Measurements from ENCODE around the gene TMEM131.
"Not testable (repeated sequence)": the region's sequence is repeated elsewhere in the genome, so short reads cannot be mapped to it uniquely, and the experiment has no call there.

The TMEM131 gene

DNA sequence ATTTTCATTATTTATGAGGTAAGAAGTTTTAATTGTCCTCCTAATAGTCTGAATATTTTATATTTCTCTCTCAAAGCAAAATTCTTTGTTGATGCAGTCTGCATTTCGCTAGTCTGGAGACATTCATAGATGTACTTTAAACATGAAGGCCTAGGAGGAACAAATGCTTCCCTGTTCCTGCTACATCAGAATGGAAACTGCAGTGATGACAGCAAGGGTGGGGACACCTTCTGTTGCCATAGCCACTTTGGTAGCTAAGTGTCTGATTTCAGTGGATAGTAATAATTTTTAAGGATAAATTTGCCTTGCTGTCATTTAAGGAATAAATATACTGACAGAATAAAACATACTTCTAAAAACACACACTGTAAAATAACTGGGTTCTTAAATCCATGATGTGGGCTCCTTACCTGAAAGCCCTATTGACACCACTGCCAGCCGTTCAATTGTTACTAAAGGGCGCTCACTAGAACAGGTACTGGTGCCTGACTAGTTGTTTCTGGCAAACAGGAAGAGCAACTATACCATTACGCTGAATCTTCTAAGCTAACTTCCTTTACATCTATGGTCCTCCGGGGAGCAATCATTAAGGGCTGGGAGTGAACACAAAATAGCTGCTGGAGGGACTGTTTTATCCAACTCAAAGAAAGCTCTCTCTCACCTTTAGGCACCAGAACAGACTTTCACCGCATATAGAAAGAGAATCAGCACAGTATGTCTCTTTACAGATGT is 88.2 kb downstream of the TMEM131 start:
- no peak for DNase-seq

DNA sequence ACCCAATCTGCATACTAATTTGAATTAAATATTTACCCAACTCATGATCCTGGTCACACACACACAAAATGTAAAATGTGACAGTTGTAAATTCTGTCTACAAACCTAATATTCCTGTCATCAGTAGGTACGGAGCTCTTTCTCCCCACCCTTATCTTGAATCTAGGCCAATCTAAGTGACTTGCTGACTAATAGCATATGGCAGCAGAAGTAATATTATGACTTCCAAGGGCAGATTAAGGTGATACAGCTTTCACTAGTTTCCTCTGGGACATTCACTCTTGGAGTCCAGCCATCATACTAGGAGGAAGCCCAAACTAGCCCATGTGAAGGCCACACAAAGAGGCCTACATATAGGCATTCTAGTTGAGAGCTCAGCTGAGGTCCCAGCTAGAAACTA is 89.4 kb downstream of the TMEM131 start:
- DNase-seq = no peak

DNA sequence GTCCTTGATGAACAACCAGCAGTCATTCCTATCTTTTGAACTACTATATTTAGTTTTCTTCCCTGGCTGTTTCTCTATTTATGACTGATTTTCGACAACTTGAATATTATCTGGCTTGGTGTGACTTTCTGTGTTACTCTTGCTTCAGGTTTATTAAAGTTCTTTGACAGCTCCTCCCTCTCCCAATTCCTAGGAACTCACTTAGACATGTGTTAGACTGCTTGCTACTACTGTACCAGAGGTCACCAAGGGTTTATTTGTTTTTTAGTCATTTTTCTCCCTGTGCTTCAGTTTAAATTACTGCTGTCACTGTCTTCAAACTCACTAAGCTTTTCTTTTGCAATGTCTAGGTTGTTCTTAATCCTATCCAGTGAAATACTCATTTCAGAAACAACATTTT is 90.5 kb downstream of the TMEM131 start:
- no peak for DNase-seq

DNA sequence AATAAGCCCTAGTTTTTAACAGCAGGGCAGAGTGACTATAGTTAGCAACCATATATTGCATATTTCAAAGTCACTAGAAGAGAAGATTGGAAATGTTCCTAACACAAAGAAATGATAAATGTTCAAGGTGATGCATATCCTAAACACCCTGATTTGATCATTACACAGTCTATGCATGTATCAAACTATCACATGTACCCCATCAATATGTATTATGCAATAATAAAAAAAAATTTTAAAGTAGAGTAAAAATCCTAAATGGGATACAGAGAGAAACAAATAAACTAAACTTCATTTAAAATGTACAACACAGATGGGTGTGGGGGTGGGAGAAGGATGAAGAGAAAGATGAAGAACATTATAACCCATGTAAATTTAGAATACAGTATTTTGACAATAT is 93.9 kb downstream of the TMEM131 start:
- no peak for DNase-seq

DNA sequence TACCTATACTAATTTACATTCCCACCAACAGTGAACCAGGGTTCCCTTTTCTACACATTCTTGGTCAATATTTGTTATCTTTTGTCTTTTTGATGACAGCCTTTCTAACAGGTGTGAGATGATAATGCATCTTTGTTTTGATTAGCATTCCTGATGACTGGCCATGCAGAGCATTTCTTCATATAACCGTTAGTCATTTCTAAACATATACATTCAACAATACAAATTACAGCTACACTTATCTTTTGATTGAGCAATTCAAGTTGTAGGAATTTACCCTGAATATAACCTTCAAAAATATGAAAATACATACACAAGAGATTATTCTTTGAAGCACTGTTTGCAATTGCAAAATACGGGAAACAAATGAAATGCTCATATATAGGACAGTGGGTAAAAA is 94.9 kb downstream of the TMEM131 start:
- no peak for DNase-seq

DNA sequence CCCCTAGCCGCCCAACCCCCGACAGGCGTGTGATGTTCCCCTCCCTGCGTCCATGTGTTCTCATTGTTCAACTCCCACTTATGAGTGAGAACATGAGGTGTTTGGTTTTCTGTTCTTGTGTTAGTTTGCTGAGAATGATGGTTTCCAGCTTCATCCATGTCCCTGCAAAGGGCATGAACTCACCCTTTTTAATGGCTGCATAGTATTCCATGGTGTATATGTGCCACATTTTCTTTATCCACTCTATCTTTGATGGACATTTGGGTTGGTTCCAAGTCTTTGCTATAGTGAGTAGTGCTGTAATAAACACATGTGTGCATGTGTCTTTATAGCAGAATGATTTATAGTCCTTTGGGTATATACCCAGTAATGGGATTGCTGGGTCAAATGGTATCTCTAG is 102.7 kb downstream of the TMEM131 start:
- DNase-seq = not testable (repeated sequence)

DNA sequence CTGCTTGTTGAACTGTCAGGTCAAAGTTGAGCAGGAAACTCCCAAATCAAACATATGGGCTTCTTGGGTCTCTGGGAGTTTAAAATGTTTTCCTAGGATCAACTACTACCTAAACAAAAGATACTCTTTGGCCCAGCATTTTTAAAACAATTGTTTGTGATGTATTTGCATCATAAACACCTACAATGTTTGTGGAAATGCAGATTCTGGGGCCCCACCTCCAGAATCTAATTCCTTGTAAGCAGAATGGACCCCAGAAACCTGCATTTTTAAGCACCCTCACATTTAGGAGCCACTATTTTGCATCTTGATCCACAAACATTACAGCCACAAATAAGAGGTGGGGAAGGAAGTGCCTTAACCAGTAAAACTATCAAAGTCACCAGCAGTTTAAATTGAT is 104.1 kb downstream of the TMEM131 start:
- DNase-seq = no peak

DNA sequence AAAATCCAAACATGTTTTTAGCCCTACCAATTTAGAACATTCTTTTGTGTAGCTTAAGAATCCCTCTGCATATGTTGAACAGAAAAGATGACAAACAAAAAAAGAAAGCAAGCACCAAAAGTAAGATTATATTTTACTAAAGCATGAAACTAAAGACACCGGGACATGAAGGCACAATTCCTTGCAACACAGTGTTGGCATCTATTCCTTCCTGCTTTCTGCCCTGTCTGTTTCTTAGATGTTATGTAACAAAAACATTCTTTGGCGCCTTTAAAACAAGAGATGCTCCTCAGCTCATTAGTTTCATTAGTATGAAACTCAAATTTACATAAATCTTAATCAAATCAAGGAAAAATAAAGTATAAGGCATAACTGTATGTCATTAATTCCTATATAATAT is 106.6 kb downstream of the TMEM131 start:
- DNase-seq = no peak

DNA sequence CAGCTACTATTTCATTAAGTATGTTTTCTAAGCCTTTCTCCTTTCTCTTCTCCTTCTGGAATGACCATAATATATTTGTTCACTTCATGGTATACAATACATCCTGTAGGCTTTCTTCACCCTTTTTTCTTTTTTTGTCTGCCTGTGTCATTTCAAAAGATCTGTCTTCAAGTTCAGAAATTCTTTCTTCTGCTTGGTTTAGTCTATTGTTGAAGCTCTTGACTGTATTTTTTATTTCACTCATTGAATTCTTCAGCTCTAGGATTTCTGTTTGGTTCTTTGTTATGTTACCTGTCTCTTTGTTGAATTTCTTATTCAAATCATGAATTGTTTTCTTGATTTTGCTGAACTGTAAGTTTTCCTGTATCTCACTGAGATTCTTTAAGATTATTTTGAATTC is 109.9 kb downstream of the TMEM131 start:
- no peak for DNase-seq

DNA sequence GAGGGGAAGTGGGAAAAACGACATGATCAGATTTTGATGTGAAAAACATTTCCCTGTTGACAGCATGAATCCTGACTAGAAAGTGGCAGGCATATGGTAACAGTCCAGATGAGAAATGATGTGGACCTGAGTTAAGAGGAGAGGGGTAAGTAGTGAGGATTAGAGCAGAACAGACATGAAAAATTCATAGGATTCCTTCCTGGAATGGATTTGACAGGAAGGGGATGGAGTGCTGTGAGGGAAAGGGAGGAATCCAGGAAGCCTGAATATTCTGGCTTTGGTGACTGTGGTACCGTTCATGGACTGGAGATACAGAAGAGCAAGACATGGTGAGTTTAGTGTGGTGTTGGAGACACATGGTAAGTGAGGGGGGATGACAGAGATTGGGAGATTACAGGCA is 115.4 kb downstream of the TMEM131 start:
- DNase-seq = no peak

DNA sequence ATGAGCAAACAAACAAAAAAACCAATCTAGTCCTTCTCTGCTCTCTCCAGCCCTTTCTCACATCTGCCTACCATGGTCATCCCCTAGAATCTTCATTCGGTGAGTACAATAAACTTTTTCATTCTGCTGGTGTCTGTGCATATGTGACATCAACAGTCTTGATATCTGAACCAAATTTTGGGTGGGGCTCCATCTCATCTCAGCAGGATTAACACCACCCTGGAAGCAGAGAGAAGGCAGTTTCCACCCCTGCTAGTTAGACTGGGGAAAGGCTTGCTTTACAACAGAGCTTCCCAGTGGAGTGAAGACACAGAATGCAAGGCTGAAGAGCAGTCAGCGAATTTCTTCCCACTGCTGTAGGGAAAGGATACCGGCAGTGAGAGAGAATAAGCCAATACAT is 116.9 kb downstream of the TMEM131 start:
- DNase-seq = no peak

DNA sequence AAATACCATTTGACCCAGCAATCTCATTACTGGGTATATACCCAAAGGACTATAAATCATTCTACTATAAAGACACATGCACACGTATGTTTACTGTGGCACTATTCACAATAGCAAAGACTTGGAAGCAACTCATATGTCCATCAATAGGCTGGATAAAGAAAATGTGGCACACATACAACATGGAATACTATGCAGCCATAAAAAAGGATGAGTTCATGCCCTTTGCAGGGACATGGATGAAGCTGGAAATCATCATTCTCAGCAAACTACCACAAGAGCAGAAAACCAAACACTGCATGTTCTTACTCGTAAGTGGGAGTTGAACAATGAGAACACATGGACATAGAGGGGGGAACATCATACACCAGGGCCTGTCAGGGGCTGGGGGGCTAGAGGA is 117.4 kb downstream of the TMEM131 start:
- DNase-seq = not testable (repeated sequence)

DNA sequence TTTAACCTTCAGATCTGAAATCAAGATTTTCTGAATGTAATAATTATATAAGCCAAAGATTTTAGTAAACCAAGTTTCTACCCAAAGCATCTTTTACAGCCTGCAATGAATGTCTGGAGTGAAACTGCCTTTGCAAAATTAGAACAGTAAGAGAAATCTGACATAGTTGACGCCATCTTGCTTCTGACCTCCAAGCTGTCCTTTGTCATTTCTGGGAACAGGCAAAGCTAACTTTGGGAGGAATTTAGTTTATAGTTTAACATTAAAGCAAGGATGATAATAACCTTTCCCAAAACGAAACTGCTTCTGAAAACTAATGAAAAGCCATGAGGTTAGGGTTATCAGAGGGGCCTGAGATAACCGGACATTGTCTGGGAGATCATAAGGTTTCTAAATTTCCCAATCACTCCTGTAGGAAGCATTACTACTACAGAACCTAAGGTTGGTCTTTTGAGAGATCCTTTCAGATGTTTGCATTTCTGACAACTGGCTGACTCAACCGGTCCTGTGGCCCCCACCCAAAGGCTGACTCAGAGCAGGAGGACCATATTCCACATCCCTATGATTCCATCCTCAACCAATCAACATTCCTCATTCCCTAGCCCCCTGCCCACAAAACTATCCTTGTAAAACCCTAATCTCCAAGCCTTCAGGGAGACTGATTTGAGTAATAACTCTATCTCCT is 124.5 kb downstream of the TMEM131 start:
- DNase-seq = no peak

DNA sequence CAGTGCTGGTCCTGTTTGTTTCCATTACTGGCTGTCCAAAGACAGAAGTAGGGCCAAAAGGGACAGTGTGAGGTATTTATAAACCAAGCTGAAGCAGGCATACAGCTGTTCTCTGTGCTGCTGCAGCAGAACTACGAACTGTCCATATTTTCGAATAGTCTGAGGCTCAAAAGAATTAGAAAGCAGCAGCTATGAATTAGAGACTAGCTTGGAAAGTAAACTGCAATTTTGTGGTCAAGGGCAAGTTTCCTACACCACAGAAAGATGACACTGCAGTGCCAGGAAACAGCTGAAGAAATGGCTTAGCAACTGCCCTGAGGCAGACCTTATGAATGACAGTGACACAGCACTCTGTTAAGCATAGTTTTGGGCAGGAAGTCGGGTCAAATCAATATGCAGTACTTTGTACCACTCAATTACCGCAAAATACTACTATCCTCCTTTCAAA is 125.3 kb downstream of the TMEM131 start:
- no peak for DNase-seq

DNA sequence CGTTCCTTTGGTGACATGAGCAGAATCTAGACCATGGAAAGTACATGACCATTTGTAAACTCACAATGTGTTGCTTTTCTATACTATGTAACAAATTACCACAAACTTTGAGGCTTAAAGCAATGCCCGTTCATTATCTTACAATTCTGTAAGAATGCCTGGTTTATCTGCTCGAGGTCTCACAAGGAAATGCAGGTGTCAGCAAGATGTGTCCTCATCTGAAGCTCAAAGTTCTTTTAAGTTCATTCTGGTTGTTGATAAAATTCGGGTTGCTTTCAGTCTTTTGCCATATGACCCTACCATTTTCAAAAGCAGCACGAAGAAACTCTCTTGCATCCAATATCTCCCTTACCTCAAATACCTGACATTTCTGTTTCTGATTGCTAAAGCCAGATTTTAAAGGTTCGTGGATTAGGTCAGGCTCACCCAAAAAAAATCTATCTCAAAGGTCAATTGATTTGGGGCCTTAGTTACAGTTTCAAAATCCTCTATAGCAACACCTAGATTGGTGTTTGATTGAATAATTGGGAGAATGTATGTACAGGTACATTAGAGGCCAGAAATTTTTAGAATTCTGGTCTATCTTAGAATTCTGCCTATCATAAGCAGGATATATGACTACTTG is 125.9 kb downstream of the TMEM131 start:
- no peak for DNase-seq

DNA sequence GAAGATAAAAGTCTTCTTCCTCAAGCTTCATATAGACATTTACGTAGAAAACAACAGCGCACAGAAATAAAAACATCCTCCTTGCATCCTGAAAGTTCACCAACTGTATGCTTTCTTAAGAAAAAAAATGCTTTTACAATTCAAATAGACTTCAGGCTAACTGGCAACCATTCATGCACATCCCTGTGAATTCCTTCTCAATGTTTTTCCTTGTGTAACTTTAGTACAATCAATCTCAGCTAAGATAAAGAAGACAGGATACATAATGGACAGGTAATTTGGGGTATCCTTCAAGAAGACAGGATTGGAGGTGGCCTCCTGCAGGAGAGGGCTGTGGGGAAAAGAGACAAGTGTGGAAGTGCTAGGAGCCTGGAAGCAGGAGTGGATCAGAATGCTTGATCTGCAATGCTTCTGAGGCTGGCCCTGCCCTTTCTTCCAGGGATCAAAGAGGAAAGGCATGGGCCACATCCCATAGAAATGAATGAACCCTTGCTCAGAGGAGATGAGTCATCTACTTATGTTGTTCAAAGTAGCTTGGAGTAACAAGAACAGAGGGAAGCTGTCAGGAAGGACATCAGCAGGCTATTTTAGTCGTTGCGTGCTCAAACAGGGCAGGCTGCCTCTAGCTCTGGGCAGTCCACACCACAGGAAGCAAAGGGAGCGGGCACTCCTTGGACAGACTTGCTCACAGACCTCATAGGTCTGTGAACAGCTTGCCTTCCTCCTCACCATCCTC is 126.6 kb downstream of the TMEM131 start:
- no peak for DNase-seq

DNA sequence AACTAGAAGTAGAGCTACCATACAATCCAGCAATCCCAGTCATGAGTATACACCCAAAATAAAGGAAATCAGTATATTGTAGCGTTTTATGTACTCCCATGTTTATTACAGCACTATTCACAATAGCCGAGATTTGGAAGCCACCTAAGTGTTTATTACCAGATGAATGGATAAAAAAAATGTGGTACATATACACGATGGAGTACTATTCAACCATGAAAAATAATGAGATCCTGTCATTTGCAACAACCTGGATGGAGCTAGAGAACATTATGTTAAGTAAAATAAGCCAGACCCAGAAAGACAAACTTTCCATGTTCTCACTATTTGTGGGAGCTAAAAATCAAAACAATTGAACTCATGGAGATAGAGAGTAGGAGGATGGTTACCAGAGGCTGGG is 131.9 kb downstream of the TMEM131 start:
- DNase-seq = no peak

DNA sequence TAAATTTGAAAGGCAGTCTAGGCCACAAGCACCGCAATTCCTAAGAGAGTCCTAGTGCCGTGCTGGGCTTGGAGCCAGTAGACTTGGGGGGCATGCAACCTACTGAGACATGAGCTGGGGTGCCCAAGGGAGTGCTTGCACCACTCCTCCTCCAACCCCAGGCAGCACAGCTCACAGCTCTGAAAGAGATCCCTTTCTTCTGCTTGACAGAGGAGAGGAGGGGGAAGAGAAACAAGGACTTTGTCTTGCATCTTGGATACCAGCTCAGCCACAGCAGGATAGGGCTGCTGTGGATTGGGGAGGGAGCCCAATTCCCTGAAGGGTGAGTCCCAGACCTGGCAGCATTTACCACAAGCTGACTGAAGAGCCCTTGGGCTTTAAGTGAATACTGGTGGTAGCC is 134.6 kb downstream of the TMEM131 start:
- DNase-seq = no peak

DNA sequence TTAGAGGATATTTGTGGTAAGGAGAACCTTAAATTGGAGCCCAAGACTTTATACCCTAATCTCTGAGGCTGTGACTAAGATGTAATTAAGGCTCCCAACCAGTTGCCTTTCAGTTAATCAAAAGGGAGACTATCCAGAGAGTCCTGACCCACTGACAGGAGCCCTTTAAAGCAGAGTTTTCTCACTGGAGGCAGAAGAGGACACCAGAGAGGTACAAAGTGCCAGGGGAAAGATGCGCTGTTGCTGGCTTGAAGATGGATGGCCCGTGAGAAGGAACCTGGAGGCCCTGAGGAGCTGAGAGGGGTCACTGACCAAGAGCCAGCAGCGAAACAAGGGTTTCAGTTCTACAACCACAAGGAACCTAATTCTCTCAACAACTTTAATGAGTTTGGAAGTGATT is 137.3 kb downstream of the TMEM131 start:
- DNase-seq = no peak

DNA sequence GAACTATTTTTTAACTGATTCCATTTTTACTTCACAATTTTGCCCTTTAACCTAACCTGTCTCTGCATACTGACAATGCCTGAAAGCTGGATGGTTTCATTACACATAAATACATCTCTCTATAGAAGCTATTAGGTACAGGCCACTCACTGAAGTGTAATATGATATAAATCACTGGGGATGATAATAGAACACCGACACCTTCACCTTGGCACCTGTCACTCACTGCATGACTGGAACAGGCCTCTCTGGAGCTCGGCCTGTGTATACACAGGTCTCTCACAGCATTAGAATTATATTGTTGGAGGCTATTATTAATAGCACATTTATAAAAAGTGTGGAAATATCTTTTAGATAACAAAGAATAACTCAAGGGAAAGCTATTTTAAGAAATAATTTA is 138.2 kb downstream of the TMEM131 start:
- no peak for DNase-seq

DNA sequence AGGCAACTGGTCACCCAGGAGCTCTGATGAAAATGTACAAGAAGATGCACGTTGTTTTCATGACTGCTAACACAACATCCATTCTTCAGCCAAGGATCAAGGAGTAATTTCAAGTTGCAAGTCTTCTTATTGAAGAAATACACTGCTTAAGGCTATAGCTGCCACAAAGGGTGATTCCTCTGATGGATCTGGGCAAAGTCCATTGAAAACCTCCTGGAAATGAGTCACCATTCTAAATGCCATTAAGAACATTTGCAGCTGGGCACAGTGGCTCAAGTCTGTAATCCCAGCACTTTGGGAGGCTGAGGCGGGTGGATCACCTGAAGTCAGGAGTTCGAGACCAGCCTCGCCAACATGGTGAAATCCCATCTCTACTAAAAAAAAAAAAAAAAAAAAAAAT is 142.7 kb downstream of the TMEM131 start:
- DNase-seq = not testable (repeated sequence)

DNA sequence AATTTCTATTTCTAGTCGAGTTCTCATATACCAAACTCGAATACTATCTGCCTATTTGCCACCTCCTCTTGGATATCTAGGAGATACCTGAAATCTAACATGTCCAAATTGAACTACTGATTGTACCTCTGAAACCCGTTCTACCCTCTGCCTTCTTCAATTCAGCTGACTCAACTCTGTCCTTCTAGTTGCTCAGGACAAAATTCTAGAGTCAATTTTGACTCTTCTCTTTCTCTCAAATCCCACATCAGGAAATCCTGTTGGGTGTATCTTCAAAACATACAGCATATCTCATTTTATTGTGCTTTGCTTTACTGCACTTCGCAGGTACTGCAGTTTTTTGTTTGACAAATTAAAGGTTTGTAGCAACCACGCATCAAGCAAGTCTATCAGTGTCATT is 144.6 kb downstream of the TMEM131 start:
- no peak for DNase-seq

DNA sequence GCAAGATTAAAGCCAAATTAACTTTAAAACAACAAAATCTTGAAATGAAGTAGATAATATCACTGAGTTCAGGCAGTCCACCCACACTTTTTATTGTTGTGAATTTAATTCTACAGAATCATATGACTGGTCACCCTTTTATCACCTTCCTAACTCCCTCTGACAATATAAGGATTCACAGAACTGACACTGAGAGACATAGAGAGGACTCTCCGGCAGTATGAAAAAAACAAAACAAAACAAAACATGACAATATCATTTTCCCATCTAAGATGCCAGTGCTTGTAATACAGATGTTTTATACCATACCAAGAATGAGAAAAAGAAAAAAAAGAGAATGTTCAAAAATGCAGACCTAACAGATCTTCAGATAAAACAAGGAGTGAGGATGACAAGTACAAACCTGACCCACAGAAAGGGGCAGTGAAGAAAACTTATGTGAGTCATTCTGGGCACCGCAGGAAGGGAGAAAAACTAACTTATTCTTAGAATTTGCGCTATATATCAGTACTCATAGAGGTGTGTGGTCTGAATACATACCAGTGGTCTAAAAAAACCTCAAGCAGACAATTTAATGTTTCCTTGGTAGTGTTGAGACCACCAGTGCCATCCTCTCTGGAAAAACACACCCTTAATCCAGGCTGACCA is 145.7 kb downstream of the TMEM131 start:
- no peak for DNase-seq
